ENCODE data around the gene KIF24. TPM values are rescaled to one million over a fixed set of nuclear protein-coding genes. Genes with fewer than 3 reads are reported as not detected.
A peak's percentile ranks its signal among the peaks of the same experiment; 100 is the strongest.

Gene KIF24
- total and polyA plus RNA-seq, 2 of the 4 experiments (the other 2 are of a cell fraction): 1.4 to 3.0 TPM

DNA sequence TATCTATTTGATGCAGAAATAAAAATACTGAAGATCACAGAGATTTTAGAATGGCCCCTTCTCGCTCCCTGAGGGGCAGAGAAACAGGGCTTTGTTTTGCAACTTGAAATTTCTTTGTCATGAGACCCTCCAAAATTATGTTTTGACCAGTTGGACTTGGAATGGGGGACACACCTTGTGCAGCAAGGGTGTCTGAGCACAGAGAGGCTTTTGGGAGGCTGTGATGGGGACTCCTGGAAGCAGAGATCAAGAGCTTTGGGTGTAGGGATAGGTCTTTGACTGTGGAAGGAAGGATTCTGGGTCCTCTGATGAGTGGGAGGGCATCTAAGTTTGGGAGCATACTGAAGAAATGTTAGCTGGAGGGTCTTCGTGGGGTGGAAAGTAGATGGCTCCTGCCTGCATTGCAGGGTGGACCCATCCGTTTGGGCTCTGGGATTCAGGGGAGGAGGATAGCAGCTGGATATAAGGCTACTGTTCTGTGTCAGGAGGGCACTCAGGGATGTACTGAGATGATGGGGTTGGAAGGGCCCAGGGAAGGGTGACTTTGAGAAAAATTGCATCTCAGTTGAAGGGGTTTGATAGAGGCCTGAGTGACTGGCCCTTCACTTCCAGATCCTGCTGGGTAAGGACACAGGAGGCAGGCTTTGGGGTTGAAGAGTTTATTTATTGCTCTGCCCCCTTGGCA is 49.5 kb upstream of the KIF24 start:
- H3K18ac ChIP-seq (ENCODE audit: low read depth, low read length): no peak overlapping the region
- peak overlapping the region; percentile 10 for H2AK9ac ChIP-seq (replicated peaks; ENCODE audit: low read depth, low read length, poor library complexity)
- H3K4ac ChIP-seq (ENCODE audit: low read depth, low read length): no peak overlapping the region
- no peaks in the 10 kb centered on the region for H3K79me1 ChIP-seq (ENCODE audit: low read depth in 1 of 2, low read length in 2 of 2)
- dilution Hi-C loops (cut with HindIII; ENCODE audit: low sequenced_read_pairs, unreplicated experiment): no loop called here
- H2BK15ac ChIP-seq (ENCODE audit: low read depth, low read length): no peak overlapping the region
- no peak overlapping the region for H3K27ac ChIP-seq (ENCODE audit: insufficient read depth, low read length)
- H4K8ac ChIP-seq (ENCODE audit: low read depth in 2 of 2, low read length in 2 of 2): no peak overlapping the region
- H3K4me2 ChIP-seq (ENCODE audit: low read depth, low read length): no peak overlapping the region
- ATAC-seq (ENCODE audit: low read depth): no peak
- H2AK5ac ChIP-seq (ENCODE audit: low read depth, low read length): no peak overlapping the region
- no peak overlapping the region for H3K56ac ChIP-seq (ENCODE audit: extremely low read depth, insufficient read depth, low read length)
- POLR2A ChIA-PET (ENCODE audit: unreplicated experiment): no interaction called here
- H4K20me1 ChIP-seq (ENCODE audit: insufficient read depth, low read length): no peaks in the 10 kb centered on the region; the same call in 1 of the 2 replicates
- no peaks in the 10 kb centered on the region for H3K9me3 ChIP-seq (ENCODE audit: control insufficient read depth, insufficient read depth, low read length)
- H3K4me3 ChIP-seq (ENCODE audit: insufficient read depth, low read depth, low read length): no peak overlapping the region
- H2BK5ac ChIP-seq (ENCODE audit: low read depth, low read length, poor library complexity, severe bottlenecking): no peak overlapping the region
- H2BK120ac ChIP-seq (ENCODE audit: low read depth, low read length): no peak overlapping the region
- in situ Hi-C loops (cut with MboI; ENCODE audit: low sequenced_read_pairs): no loop called here
- H3K36me3 ChIP-seq (ENCODE audit: control insufficient read depth, insufficient read depth, low read length): no peaks in the 10 kb centered on the region
- no TSS peak for BruUV-seq (replicated peaks)
- H3K14ac ChIP-seq (replicated peaks; ENCODE audit: low read depth, low read length): no peak overlapping the region
- peaks cover 8% of the 10 kb centered on the region; the same call in 1 of the 2 replicates for H3K9me1 ChIP-seq (ENCODE audit: insufficient read depth, low read length)
- TF ChIP-seq SMC3 (IDR thresholded peaks at IDR 0.05; ENCODE audit: low read depth, low read length) (no peak), MAFK (IDR thresholded peaks at IDR 0.05; ENCODE audit: low read depth, low read length) (no peak), FOS (IDR thresholded peaks at IDR 0.05; ENCODE audit: low read depth, low read length) (no peak), RCOR1 (IDR thresholded peaks at IDR 0.05; ENCODE audit: insufficient replicate concordance, low read length) (no peak), NFE2L2 (IDR thresholded peaks at IDR 0.05; ENCODE audit: low read depth, low read length) (no peak), BHLHE40 (IDR thresholded peaks at IDR 0.05; ENCODE audit: low read depth, low read length) (no peak), MAZ (IDR thresholded peaks at IDR 0.05; ENCODE audit: borderline replicate concordance, low read depth, low read length) (no peak), CEBPB (IDR thresholded peaks at IDR 0.05; ENCODE audit: low read depth, low read length) (no peak), MXI1 (IDR thresholded peaks at IDR 0.05; ENCODE audit: borderline replicate concordance, low read depth, low read length) (no peak), POLR2A (IDR thresholded peaks at IDR 0.05; ENCODE audit: low read depth, low read length) (no peak), RAD21 (IDR thresholded peaks at IDR 0.05; ENCODE audit: low read length) (no peak), CHD1 (IDR thresholded peaks at IDR 0.05; ENCODE audit: low read depth, low read length) (no peak)
- TF ChIP-seq, protein P1, sequence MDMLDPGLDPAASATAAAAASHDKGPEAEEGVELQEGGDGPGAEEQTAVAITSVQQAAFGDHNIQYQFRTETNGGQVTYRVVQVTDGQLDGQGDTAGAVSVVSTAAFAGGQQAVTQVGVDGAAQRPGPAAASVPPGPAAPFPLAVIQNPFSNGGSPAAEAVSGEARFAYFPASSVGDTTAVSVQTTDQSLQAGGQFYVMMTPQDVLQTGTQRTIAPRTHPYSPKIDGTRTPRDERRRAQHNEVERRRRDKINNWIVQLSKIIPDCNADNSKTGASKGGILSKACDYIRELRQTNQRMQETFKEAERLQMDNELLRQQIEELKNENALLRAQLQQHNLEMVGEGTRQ (IDR thresholded peaks at IDR 0.05; ENCODE audit: low read depth, low read length): no peak
- TF ChIP-seq, protein P2, sequence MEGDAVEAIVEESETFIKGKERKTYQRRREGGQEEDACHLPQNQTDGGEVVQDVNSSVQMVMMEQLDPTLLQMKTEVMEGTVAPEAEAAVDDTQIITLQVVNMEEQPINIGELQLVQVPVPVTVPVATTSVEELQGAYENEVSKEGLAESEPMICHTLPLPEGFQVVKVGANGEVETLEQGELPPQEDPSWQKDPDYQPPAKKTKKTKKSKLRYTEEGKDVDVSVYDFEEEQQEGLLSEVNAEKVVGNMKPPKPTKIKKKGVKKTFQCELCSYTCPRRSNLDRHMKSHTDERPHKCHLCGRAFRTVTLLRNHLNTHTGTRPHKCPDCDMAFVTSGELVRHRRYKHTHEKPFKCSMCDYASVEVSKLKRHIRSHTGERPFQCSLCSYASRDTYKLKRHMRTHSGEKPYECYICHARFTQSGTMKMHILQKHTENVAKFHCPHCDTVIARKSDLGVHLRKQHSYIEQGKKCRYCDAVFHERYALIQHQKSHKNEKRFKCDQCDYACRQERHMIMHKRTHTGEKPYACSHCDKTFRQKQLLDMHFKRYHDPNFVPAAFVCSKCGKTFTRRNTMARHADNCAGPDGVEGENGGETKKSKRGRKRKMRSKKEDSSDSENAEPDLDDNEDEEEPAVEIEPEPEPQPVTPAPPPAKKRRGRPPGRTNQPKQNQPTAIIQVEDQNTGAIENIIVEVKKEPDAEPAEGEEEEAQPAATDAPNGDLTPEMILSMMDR (conservative IDR thresholded peaks at IDR 0.05; ENCODE audit: low read depth, low read length): no peak
- 84% methylated on average over 3 of the region's 3 CpGs; no CpG with 5 or more reads in 1 of the 2 experiments for WGBS, 2 experiments (ENCODE audit: extremely low coverage in 2 of 2, insufficient read length in 1 of 2)
- H2BK20ac ChIP-seq (ENCODE audit: low read depth, low read length): no peak overlapping the region
- CTCF ChIA-PET: interaction anchor here (0.6 to 1.8 kb wide), 4 partner anchors 33 to 884 kb away, joined by 3 to 4 read pairs (median 4); no protein-coding TSS in a partner anchor
- peaks cover 4% of the 10 kb centered on the region; the same call in 1 of the 2 replicates for H3K27me3 ChIP-seq (ENCODE audit: control insufficient read depth, insufficient read depth, low read length)
- no peak overlapping the region for H3K23ac ChIP-seq (ENCODE audit: low read depth, low read length)
- DNase-seq: no peak
- H2AFZ ChIP-seq (replicated peaks; ENCODE audit: low read length, poor library complexity): no peak overlapping the region
- H3K9ac ChIP-seq (ENCODE audit: low read depth, low read length): no peak overlapping the region
- H4K91ac ChIP-seq (ENCODE audit: insufficient read depth, low read depth, low read length): no peak overlapping the region
- intact Hi-C loops (cut with micrococcal nuclease): loop anchor here (1.0 to 5.0 kb wide), 4 partner anchors 46 to 451 kb away; partner anchors contain the start of gene DCAF12
- no peak overlapping the region for H4K5ac ChIP-seq (ENCODE audit: low read depth, low read length)
- peaks cover 8% of the 10 kb centered on the region for H3K4me1 ChIP-seq (ENCODE audit: control insufficient read depth, insufficient read depth, low read length)
